Osteoblast (primary cell): Measurements from ENCODE around the gene HS6ST1. TPM values are rescaled to one million over a fixed set of nuclear protein-coding genes. Genes with fewer than 3 reads are reported as not detected.

Experiments used
- DNase-seq: peaks from one replicate; pipeline ENCODE4 v3.0.0; 2011; ENCODE audit warnings: low spot score, mixed read lengths; ENCODE audit not compliant: insufficient read length; ENCODE audit errors: missing footprints
- H2AFZ ChIP-seq: 2 replicates; pipeline ENCODE4 v1.6.0; 2011; ENCODE audit warnings: mild to moderate bottlenecking, low read length
- H3K27ac ChIP-seq: 2 replicates; pipeline ENCODE4 v1.5.1; 2011; ENCODE audit warnings: mild to moderate bottlenecking, low read depth, low read length, moderate library complexity
- H3K27me3 ChIP-seq: 2 replicates; pipeline ENCODE4 v1.6.0; 2012; ENCODE audit warnings: mild to moderate bottlenecking, control low read depth, inconsistent platforms, low read length, moderate library complexity; ENCODE audit not compliant: insufficient read depth
- H3K36me3 ChIP-seq: 2 replicates; pipeline ENCODE4 v1.5.1; 2011; ENCODE audit warnings: mild to moderate bottlenecking, low read length, control low read depth, moderate library complexity; ENCODE audit not compliant: insufficient read depth
- H3K4me1 ChIP-seq: 2 replicates; pipeline ENCODE4 v1.5.1; 2011; ENCODE audit warnings: mild to moderate bottlenecking, low read length, control low read depth, moderate library complexity; ENCODE audit not compliant: insufficient read depth
- H3K4me2 ChIP-seq: 2 replicates; pipeline ENCODE4 v1.6.0; 2011; ENCODE audit warnings: mild to moderate bottlenecking, low read length; ENCODE audit not compliant: insufficient read depth
- H3K4me3 ChIP-seq: fragments of 200-600 bp; sonication (generic); 3 replicates; pipeline ENCODE4 v1.5.1; 2012; ENCODE audit warnings: mild to moderate bottlenecking, low read length, inconsistent platforms; ENCODE audit not compliant: insufficient read depth
- H3K79me2 ChIP-seq: 2 replicates; pipeline ENCODE4 v1.6.0; 2012; ENCODE audit warnings: mild to moderate bottlenecking, low read length, control low read depth, inconsistent platforms; ENCODE audit not compliant: insufficient read depth
- H3K9me3 ChIP-seq: 2 replicates; pipeline ENCODE4 v1.5.1; 2011; ENCODE audit warnings: low read depth, low read length, control low read depth
- H4K20me1 ChIP-seq: 2 replicates; pipeline ENCODE4 v1.6.0; 2012; ENCODE audit warnings: mild to moderate bottlenecking, low read length, control low read depth; ENCODE audit not compliant: insufficient read depth
- total RNA-seq: library from RNA; depleted of rRNA; stranded (reverse); fragments of >200 nt; gene quantifications from 2 replicates; pipeline ENCODE4 v1.2.3, GENCODE V29; 2012
- TF ChIP-seq, protein P1 (sequence below): IDR thresholded peaks from 2 replicates; pipeline ENCODE4 v1.5.1; 2011; ENCODE audit warnings: mild to moderate bottlenecking, low read depth, low read length, moderate library complexity; ENCODE audit errors: extremely low read depth

Gene HS6ST1
- total RNA-seq, 1 donor, result 18.8 TPM

DNA sequence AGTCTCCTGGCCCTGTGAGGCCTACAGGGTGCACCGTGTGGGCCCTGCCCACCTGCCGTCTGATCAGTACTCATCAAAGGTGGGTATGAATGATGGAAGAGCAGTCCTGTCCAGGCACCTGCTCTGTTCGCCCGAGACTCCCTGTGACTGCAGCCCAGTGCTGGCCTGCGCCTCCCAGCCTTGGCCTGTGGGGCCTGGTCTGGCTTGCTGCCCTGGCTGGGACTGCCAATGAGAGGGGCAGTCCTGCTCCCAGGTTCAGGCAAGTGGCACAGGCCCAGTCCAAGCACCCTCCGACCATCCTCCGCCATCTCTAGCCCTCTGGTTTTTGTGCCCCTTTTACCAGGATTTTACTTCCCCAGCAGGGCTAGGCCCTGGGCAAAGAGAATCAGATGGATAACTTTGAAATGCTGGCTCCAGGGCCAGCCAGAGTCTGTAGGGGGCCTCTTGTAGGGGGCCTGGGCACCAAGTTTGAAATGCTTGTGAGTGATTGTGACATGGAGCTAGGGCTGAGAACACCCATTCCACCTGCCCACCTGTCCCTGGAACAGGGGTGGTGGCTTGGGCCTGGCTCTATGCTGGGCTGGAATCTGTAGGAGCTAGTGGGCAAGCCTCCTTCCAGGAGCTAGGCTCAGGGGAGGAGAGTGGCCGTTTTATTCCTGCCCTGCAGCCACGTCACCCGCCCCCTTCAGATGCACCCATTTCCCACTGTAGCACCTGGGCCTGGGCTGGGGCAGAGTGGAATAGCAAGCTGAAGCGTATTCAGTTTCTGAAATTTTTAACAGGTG lies 8.7 kb upstream of the HS6ST1 start:
- Histone ChIP-seq H3K27ac (no peak overlapping the region), H3K27me3 (no peaks in the 10 kb centered on the region), H3K4me2 (no peak overlapping the region), H2AFZ (no peak overlapping the region), H3K4me3 (no peak overlapping the region), H3K36me3 (no peaks in the 10 kb centered on the region), H3K79me2 (no peaks in the 10 kb centered on the region), H3K9me3 (peaks cover 8% of the 10 kb centered on the region), H3K4me1 (peaks cover 5% of the 10 kb centered on the region), H4K20me1 (no peaks in the 10 kb centered on the region)
- DNase-seq, result peak; percentile 18
- TF ChIP-seq, protein P1, sequence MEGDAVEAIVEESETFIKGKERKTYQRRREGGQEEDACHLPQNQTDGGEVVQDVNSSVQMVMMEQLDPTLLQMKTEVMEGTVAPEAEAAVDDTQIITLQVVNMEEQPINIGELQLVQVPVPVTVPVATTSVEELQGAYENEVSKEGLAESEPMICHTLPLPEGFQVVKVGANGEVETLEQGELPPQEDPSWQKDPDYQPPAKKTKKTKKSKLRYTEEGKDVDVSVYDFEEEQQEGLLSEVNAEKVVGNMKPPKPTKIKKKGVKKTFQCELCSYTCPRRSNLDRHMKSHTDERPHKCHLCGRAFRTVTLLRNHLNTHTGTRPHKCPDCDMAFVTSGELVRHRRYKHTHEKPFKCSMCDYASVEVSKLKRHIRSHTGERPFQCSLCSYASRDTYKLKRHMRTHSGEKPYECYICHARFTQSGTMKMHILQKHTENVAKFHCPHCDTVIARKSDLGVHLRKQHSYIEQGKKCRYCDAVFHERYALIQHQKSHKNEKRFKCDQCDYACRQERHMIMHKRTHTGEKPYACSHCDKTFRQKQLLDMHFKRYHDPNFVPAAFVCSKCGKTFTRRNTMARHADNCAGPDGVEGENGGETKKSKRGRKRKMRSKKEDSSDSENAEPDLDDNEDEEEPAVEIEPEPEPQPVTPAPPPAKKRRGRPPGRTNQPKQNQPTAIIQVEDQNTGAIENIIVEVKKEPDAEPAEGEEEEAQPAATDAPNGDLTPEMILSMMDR, result no peak

DNA sequence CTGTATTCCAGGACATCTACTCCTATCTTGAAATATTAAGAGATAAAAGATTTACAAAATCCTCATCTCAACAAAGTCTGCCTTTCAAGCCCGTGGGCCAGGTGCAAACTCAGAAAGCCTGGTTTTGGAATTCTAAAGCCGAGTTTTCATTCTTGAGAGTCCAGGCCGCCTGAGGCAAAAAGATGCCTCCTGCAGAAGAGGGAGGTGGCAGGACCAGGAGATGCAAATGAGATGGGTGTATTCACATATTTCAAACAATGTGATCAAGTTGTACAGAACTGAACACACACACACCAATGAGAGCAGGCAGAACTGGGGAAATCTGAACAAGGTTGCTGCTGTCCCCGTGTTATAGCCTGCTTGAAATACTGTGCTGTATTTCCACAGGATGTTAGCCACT lies 7.7 kb upstream of the HS6ST1 start:
- H3K79me2 ChIP-seq, result no peaks in the 10 kb centered on the region
- no peaks in the 10 kb centered on the region for H3K36me3 ChIP-seq
- no peak overlapping the region for H3K4me2 ChIP-seq
- no peaks in the 10 kb centered on the region for H3K9me3 ChIP-seq
- peaks cover 8% of the 10 kb centered on the region for H3K4me1 ChIP-seq
- no peak overlapping the region for H3K27ac ChIP-seq
- TF ChIP-seq, protein P1, result no peak
- H3K4me3 ChIP-seq, result no peak overlapping the region
- DNase-seq, result peak; percentile 70
- no peaks in the 10 kb centered on the region for H4K20me1 ChIP-seq
- no peak overlapping the region for H2AFZ ChIP-seq
- H3K27me3 ChIP-seq, result no peaks in the 10 kb centered on the region

DNA sequence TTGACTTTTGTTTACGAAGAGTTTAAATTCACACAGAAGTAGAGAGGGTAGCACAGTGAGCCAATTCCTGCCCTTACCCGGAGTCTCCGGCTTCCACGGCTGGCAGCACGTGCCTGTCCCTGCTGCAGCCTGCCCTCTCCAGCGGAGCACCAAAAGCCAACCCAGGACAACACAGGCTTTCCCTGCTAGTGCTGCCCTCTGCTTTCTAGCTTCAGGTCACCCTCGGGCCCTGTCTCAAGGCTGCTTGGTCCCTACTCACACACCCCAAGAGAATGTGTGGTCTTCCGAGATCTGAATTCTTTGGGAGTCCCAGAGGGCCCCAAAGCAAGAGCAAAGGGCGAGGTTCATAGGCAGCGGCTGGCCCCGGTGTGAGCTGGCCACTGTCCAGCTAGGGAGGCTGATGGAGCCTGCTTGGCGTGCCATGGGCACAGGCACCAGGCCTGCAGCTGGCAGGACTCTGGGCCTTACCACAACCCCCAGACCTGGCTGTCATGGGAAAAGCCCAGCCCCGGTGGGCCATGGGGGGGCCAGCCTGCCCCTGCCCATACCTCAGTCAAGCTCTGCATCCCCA lies 7.0 kb upstream of the HS6ST1 start:
- Histone ChIP-seq H3K27ac (no peak overlapping the region), H3K36me3 (no peaks in the 10 kb centered on the region), H3K27me3 (no peaks in the 10 kb centered on the region), H3K9me3 (no peaks in the 10 kb centered on the region), H3K4me2 (no peak overlapping the region), H3K79me2 (no peaks in the 10 kb centered on the region), H2AFZ (no peak overlapping the region), H4K20me1 (no peaks in the 10 kb centered on the region), H3K4me3 (no peak overlapping the region), H3K4me1 (peaks cover 10% of the 10 kb centered on the region)
- DNase-seq, result peak; percentile 72
- TF ChIP-seq, protein P1, result no peak

DNA sequence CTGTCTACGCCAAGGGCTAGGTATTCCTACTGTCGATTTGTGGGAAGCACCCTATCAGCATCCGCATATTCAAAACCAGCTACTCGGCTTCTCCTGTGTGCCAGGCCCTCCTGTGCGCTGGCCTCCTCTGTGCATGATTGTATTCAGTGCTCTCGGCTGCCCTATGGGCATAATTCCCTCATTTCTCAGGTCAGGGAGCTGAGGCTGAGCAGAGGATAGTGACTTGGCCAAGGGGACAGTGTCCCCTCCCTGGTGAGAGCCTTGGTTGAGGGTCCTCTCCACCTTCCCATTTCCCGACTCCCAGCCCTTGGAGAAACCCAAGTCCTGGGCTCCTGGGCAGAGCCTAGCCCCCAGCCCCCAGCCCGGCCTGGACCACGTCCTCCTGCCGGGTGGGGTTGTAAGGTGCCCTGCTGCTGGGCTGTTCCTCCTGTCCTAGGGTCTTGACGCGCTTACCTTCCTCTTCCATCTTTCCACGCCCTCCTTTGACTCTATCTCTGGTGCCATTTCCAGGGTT lies 6.3 kb upstream of the HS6ST1 start:
- DNase-seq, result peak; percentile 30
- Histone ChIP-seq H3K27me3 (no peaks in the 10 kb centered on the region), H3K9me3 (no peaks in the 10 kb centered on the region), H3K79me2 (no peaks in the 10 kb centered on the region), H3K4me2 (no peak overlapping the region), H3K27ac (no peak overlapping the region), H3K4me3 (no peak overlapping the region), H3K36me3 (no peaks in the 10 kb centered on the region), H3K4me1 (peaks cover 10% of the 10 kb centered on the region), H2AFZ (no peak overlapping the region), H4K20me1 (no peaks in the 10 kb centered on the region)
- TF ChIP-seq, protein P1, result no peak
